ENCODE data around the gene UPB1. TPM values are rescaled to one million over a fixed set of nuclear protein-coding genes. Genes with fewer than 3 reads are reported as not detected.

Gene UPB1
- total RNA-seq, 2 experiments from 2014 or later = 0.40 to 0.67 TPM

- ChIA-PET CTCF (interaction anchor here (0.6 to 1.0 kb wide), 4 partner anchors 13 to 93 kb away, joined by 3 to 4 read pairs (median 4); no protein-coding TSS in a partner anchor), POLR2A (interaction anchor here (0.6 kb wide), 1 partner anchor 11 kb away, joined by 3 read pairs; no protein-coding TSS in a partner anchor)
- H3K36me3 Mint-ChIP-seq (ENCODE audit: low read depth) = no peaks in the 10 kb centered on the region
- no peak overlapping the region for H3K27ac Mint-ChIP-seq
- no peaks in the 10 kb centered on the region for H3K27me3 Mint-ChIP-seq
- H3K4me1 Mint-ChIP-seq = peaks cover 14% of the 10 kb centered on the region
- no peaks in the 10 kb centered on the region for H3K9me3 Mint-ChIP-seq
- no peak for DNase-seq
- H3K4me3 Mint-ChIP-seq = no peak overlapping the region
Observed at GRCh38 chr22:24463071-24463760, 31.9 kb upstream of the UPB1 start.

DNA sequence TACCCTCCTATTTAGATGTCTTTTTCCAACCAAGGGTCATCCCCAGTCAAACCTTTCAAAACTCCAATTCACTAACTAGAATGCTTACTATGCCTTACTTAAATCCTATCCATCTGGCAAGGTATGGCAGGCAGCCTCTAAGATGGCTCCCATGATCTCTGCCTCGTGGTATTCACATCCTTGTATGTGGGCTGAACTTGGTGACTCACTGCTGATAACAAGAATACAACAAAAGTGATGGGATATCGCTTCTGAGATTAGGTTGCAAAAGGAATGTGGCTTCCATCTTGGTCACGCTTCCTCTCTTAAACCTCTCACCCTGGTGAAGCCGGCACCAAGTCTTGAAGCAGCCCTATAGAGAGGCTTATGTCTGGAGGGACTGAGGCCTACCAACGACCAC lies 29.6 kb upstream of the UPB1 start:
- no peak for DNase-seq
- no peaks in the 10 kb centered on the region for H3K36me3 Mint-ChIP-seq (ENCODE audit: low read depth)
- no peaks in the 10 kb centered on the region for H3K9me3 Mint-ChIP-seq
- peaks cover 6% of the 10 kb centered on the region for H3K4me1 Mint-ChIP-seq
- no peaks in the 10 kb centered on the region for H3K27me3 Mint-ChIP-seq
- ChIA-PET POLR2A (no interaction called here), CTCF (interaction anchor here (1.0 to 1.1 kb wide), 2 partner anchors 11 to 21 kb away, joined by 3 read pairs; no protein-coding TSS in a partner anchor)
- H3K4me3 Mint-ChIP-seq = no peak overlapping the region
- no peak overlapping the region for H3K27ac Mint-ChIP-seq

- Mint-ChIP-seq H3K4me3 (no peak overlapping the region), H3K36me3 (ENCODE audit: low read depth) (no peaks in the 10 kb centered on the region), H3K27me3 (no peaks in the 10 kb centered on the region), H3K9me3 (no peaks in the 10 kb centered on the region), H3K27ac (no peak overlapping the region), H3K4me1 (peaks cover 2% of the 10 kb centered on the region)
- DNase-seq = no peak
- ChIA-PET CTCF (interaction anchor here (0.6 to 1.1 kb wide), 5 partner anchors 10 to 55 kb away, joined by 3 to 4 read pairs (median 3); no protein-coding TSS in a partner anchor), POLR2A (no interaction called here)
Observed at GRCh38 chr22:24465975-24466374, 29.2 kb upstream of the UPB1 start.

GRCh38 chr22:24466716-24467328 lies 28.3 kb upstream of the UPB1 start:
- no peaks in the 10 kb centered on the region for H3K36me3 Mint-ChIP-seq (ENCODE audit: low read depth)
- H3K4me1 Mint-ChIP-seq = peaks cover 2% of the 10 kb centered on the region
- H3K27me3 Mint-ChIP-seq = no peaks in the 10 kb centered on the region
- ChIA-PET POLR2A (no interaction called here), CTCF (interaction anchor here (0.6 to 1.2 kb wide), 5 partner anchors 9 to 55 kb away, joined by 3 to 4 read pairs (median 3); no protein-coding TSS in a partner anchor)
- H3K27ac Mint-ChIP-seq = no peak overlapping the region
- no peak overlapping the region for H3K4me3 Mint-ChIP-seq
- no peaks in the 10 kb centered on the region for H3K9me3 Mint-ChIP-seq
- no peak for DNase-seq

DNA sequence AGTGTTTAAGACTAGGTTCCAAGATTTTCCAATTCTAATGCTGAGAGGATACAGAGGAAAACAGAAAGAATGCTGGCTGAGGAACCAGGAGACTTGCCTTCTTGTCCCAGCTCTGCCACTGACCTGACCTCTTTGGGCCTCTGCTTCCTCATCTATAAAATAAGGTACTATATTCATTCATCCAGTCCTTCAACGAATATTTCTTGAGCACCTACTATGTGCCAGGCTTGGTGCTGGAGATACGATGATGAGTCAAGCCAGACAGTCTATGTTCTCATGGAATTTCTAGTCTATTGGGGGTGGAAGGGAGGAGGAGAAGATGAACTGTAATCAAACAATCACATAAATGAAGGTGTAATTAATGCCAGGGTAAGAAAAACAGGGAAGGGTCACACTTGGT lies 27.8 kb upstream of the UPB1 start:
- no peaks in the 10 kb centered on the region for H3K27me3 Mint-ChIP-seq
- peaks cover 2% of the 10 kb centered on the region for H3K4me1 Mint-ChIP-seq
- no peak overlapping the region for H3K27ac Mint-ChIP-seq
- no peaks in the 10 kb centered on the region for H3K9me3 Mint-ChIP-seq
- CTCF ChIA-PET = interaction anchor here (1.2 kb wide), 1 partner anchor 29 kb away, joined by 3 read pairs; no protein-coding TSS in a partner anchor
- no peak overlapping the region for H3K4me3 Mint-ChIP-seq
- H3K36me3 Mint-ChIP-seq (ENCODE audit: low read depth) = no peaks in the 10 kb centered on the region
- no peak for DNase-seq
- POLR2A ChIA-PET = no interaction called here

DNA sequence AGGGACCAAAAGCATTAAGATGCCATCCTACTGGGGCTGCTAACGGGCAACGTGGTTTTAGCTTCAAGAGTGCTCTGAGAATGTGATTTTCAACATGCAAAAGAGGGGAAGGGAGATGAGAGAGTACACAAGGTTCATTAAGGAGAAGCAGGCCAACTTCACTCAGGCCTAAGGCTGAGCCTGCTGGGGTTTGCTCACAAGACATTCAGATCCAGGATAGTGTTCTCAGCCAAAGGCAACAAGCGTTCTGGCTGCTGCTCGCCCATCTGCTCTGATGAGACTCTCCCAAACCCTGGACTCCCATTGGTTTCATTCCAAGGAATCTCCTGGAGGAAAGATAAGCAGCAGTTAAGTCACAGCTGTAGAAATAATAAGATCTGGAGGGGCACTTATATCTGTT lies 23.6 kb upstream of the UPB1 start:
- ChIA-PET CTCF (interaction anchor here (0.9 to 1.4 kb wide), 4 partner anchors 9 to 19 kb away, joined by 3 to 4 read pairs (median 3); no protein-coding TSS in a partner anchor), POLR2A (no interaction called here)
- Mint-ChIP-seq H3K27me3 (no peaks in the 10 kb centered on the region), H3K9me3 (peaks cover 4% of the 10 kb centered on the region), H3K4me3 (no peak overlapping the region), H3K36me3 (ENCODE audit: low read depth) (no peaks in the 10 kb centered on the region), H3K27ac (no peak overlapping the region), H3K4me1 (no peaks in the 10 kb centered on the region)
- DNase-seq = no peak

DNA sequence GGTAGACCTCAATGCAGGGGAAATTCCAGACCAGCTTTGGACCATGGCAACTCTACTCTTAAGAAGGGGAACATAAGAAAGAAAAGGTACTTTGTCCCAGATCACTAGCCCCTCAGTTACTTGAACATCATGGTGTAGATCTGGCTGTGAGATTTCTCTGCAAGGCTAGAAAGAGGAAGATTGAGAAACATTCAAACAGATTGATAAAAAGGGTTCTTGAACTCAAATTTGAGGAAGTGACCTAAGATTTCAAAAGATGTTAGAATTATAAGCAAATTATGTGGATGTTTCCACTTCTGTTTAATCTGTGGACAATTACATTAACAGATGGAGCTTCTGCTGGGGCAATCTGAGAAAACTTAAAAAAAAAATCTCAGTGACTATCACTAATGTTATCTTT lies 21.8 kb upstream of the UPB1 start:
- no peak for DNase-seq
- CTCF ChIA-PET = no interaction called here
- POLR2A ChIA-PET = no interaction called here
- H3K27ac Mint-ChIP-seq = no peak overlapping the region
- H3K9me3 Mint-ChIP-seq = peaks cover 7% of the 10 kb centered on the region
- H3K4me3 Mint-ChIP-seq = no peak overlapping the region
- no peaks in the 10 kb centered on the region for H3K36me3 Mint-ChIP-seq (ENCODE audit: low read depth)
- no peaks in the 10 kb centered on the region for H3K27me3 Mint-ChIP-seq
- no peaks in the 10 kb centered on the region for H3K4me1 Mint-ChIP-seq

DNA sequence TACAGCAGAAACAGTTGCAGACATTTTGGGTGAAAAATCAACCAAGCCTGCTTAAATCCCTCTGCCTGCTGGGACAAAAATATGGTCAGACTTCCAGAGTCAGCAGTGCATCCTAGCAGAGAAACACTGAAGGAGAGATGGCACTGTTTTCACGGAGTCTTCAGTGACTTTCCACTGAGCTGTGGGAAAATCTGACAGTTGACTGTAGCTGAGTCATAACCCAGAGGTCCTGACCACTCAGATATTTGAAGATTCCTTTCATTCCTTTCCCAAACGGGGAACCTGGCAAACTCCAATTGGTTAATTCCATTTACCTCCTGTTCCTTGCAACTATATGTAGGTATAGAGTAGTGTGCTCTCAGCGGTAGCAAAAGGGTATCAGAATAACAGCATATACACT lies 20.9 kb upstream of the UPB1 start:
- H3K4me3 Mint-ChIP-seq = no peak overlapping the region

DNA sequence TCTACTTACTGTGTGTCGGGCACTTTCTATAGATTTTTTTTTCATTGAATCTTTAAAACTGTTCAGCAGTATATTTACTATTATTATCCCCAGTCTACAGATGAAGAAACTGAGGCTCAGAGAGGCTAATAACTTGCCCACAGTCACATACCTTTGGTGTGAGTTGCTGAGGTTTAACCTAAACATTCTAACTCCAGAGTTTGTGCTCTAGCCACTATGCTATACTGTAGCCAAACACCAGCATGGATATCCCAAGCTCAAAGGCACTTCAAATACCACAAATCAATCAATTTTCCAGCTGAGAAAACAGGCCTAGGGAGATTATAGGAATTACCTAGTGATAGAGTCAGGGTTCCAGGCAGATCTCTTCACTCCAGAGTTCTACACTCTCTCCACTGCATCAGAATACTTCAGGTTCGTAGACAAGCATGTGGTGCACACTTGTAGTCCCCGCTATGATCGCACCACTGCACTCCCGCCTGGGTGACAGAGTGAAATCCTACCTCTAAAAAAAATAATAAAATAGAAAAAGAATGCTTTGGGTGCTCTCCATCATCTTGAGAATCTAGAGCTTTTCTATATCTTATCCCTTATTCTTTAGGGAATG lies 20.4 kb upstream of the UPB1 start:
- POLR2A ChIA-PET = interaction anchor here (0.5 to 0.6 kb wide), 2 partner anchors 11 to 676 kb away, joined by 3 read pairs; no protein-coding TSS in a partner anchor
- no peaks in the 10 kb centered on the region for H3K36me3 Mint-ChIP-seq (ENCODE audit: low read depth)

More for the DNA sequence above, 20.9 kb upstream of the UPB1 start:
- Mint-ChIP-seq H3K4me1 (no peaks in the 10 kb centered on the region), H3K36me3 (ENCODE audit: low read depth) (no peaks in the 10 kb centered on the region), H3K9me3 (peaks cover 7% of the 10 kb centered on the region), H3K27ac (no peak overlapping the region), H3K27me3 (no peaks in the 10 kb centered on the region)
- no peak for DNase-seq
- CTCF ChIA-PET = interaction anchor here (0.8 to 1.4 kb wide), 4 partner anchors 10 to 299 kb away, joined by 3 to 7 read pairs (median 4); no protein-coding TSS in a partner anchor
- POLR2A ChIA-PET = interaction anchor here (0.6 kb wide), 1 partner anchor 11 kb away, joined by 3 read pairs; no protein-coding TSS in a partner anchor

DNA sequence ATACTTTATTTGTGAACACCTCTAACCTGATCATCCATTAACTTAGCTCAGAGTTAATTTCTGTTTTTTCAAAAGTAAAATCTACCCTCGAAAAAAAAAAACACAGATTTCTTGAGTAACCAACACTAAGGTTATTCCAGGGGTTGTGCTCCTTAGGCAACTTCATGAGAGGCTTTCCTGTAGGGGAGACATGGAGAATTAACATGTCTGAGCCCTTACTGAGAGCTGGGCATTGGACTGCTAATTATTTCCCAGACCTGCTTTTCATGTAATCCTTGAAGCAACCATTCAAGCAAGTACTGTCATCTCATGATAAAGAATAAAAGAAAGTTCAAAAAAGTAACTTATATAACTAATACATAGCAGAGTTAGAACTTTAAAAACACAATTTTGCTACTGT lies 13.5 kb upstream of the UPB1 start:
- peaks cover 3% of the 10 kb centered on the region for H3K9me3 Mint-ChIP-seq
- ChIA-PET CTCF (interaction anchor here (1.1 kb wide), 1 partner anchor 660 kb away, joined by 3 read pairs; no protein-coding TSS in a partner anchor), POLR2A (no interaction called here)
- H3K27ac Mint-ChIP-seq = no peak overlapping the region
- H3K27me3 Mint-ChIP-seq = peaks cover 2% of the 10 kb centered on the region
- DNase-seq = no peak
- H3K4me1 Mint-ChIP-seq = peaks cover 16% of the 10 kb centered on the region
- H3K4me3 Mint-ChIP-seq = no peak overlapping the region
- H3K36me3 Mint-ChIP-seq (ENCODE audit: low read depth) = no peaks in the 10 kb centered on the region

More for the DNA sequence above, 20.4 kb upstream of the UPB1 start:
- Mint-ChIP-seq H3K9me3 (peaks cover 7% of the 10 kb centered on the region), H3K27ac (no peak overlapping the region), H3K4me1 (no peaks in the 10 kb centered on the region), H3K27me3 (no peaks in the 10 kb centered on the region), H3K4me3 (no peak overlapping the region)
- no peak for DNase-seq
- CTCF ChIA-PET = interaction anchor here (0.8 to 1.4 kb wide), 5 partner anchors 10 to 300 kb away, joined by 3 to 7 read pairs (median 3); no protein-coding TSS in a partner anchor

- POLR2A ChIA-PET = no interaction called here
- no peak overlapping the region for H3K4me3 Mint-ChIP-seq
Observed at GRCh38 chr22:24482575-24482974, 12.6 kb upstream of the UPB1 start.

DNA sequence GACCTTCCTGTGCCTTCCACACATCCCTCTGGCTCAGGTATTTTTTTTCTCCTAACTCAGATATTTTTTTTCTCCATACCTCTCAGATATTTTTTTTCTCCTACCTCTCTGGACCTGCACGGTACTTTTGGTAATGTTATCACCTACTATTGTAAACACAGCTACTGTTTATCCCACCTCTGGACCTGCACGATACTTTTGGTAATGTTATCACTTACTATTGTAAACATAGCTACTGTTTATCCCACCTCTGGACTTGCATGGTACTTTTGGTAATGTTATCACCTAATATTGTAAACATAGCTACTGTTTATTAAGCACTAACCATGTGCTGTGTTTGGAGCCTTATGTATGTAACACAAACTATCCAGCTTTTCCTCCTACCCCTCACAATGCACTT lies 12.1 kb upstream of the UPB1 start:
- ChIA-PET POLR2A (interaction anchor here (0.6 kb wide), 1 partner anchor 569 kb away, joined by 3 read pairs; no protein-coding TSS in a partner anchor), CTCF (interaction anchor here (1.6 kb wide), 1 partner anchor 17 kb away, joined by 3 read pairs; no protein-coding TSS in a partner anchor)
- H3K9me3 Mint-ChIP-seq = no peaks in the 10 kb centered on the region
- H3K4me1 Mint-ChIP-seq = peaks cover 20% of the 10 kb centered on the region
- peaks cover 2% of the 10 kb centered on the region for H3K27me3 Mint-ChIP-seq
- no peak for DNase-seq
- H3K4me3 Mint-ChIP-seq = no peak overlapping the region
- H3K27ac Mint-ChIP-seq = no peak overlapping the region
- no peaks in the 10 kb centered on the region for H3K36me3 Mint-ChIP-seq (ENCODE audit: low read depth)

More at GRCh38 chr22:24482575-24482974, 12.6 kb upstream of the UPB1 start:
- DNase-seq = no peak
- H3K36me3 Mint-ChIP-seq (ENCODE audit: low read depth) = no peaks in the 10 kb centered on the region
- H3K27ac Mint-ChIP-seq = no peak overlapping the region
- peaks cover 2% of the 10 kb centered on the region for H3K27me3 Mint-ChIP-seq
- H3K4me1 Mint-ChIP-seq = peaks cover 20% of the 10 kb centered on the region
- CTCF ChIA-PET = no interaction called here
- no peaks in the 10 kb centered on the region for H3K9me3 Mint-ChIP-seq

Data from activated CD4-positive, alpha-beta T cell treated with anti-CD3 and anti-CD28 coated beads, Interleukin-2, amount 10 ng/mL, durations not matched to agents 7 days and 5 days (primary cell).